ENCODE data around the gene ANO3. TPM values are rescaled to one million over a fixed set of nuclear protein-coding genes. Genes with fewer than 3 reads are reported as not detected.

Gene ANO3
- total and polyA plus RNA-seq, 2 donors (not counting 1 experiment from before 2014, with no cell fraction given) = not detected

- POLR2A ChIA-PET = no interaction called here
- Histone ChIP-seq H3K36me3 (replicated peaks in 1 of 2; ENCODE audit: control extremely low read depth in 1 of 2, control insufficient read depth in 1 of 2, extremely low read depth in 1 of 2, insufficient read depth in 2 of 2, low read length in 1 of 2) (no peaks in the 10 kb centered on the region), H3K4me1 (ENCODE audit: control insufficient read depth in 2 of 2, insufficient read depth in 2 of 2, low read length in 2 of 2) (no peaks in the 10 kb centered on the region), H3K4me3 (ENCODE audit: control extremely low read depth in 1 of 5, extremely low read depth in 1 of 5, insufficient read depth in 1 of 5, low read depth in 2 of 5, low read length in 4 of 5) (no peak overlapping the region), H3K27ac (ENCODE audit: low read length in 2 of 2) (no peak overlapping the region), H3K9ac (ENCODE audit: low read length) (no peak overlapping the region), H3K9me3 (ENCODE audit: control extremely low read depth in 1 of 3, control insufficient read depth in 2 of 3, insufficient read depth in 1 of 3, low read length in 2 of 3) (no peaks in the 10 kb centered on the region), H4K20me1 (ENCODE audit: control insufficient read depth, insufficient read depth, low read length, poor library complexity, severe bottlenecking) (no peaks in the 10 kb centered on the region), H2AFZ (ENCODE audit: insufficient read depth, low read depth, low read length, poor library complexity, severe bottlenecking) (no peak overlapping the region), H3K27me3 (replicated peaks in 1 of 4; ENCODE audit: control extremely low read depth in 1 of 4, control insufficient read depth in 3 of 4, insufficient read depth in 4 of 4, low read length in 3 of 4) (no peaks in the 10 kb centered on the region), H3K79me2 (ENCODE audit: control insufficient read depth, insufficient read depth, low read length) (no peaks in the 10 kb centered on the region), H3K4me2 (replicated peaks; ENCODE audit: low read depth, low read length, poor library complexity, severe bottlenecking) (no peak overlapping the region)
- CTCF ChIA-PET = no interaction called here
- TF ChIP-seq CTCF (IDR thresholded peaks at IDR 0.05) = no peak
- no peak for TF ChIP-seq EZH2 (IDR thresholded peaks at IDR 0.05; ENCODE audit: borderline replicate concordance, insufficient read depth, low read depth, low read length, poor library complexity, severe bottlenecking)
- intact Hi-C loops (cut with micrococcal nuclease) = no loop called here
- WGBS (ENCODE audit: insufficient coverage) = no CpG with 5 or more reads among the region's 1 CpG
- H3K9me3 Mint-ChIP-seq (ENCODE audit: insufficient read depth) = no peaks in the 10 kb centered on the region
- H3K27me3 Mint-ChIP-seq = no peaks in the 10 kb centered on the region
- no peak overlapping the region for H3K27ac Mint-ChIP-seq
- H3K4me1 Mint-ChIP-seq = no peaks in the 10 kb centered on the region
- DNase-seq (no peak), ATAC-seq (ENCODE audit: low read depth) (no peak)
- no peak overlapping the region for H3K4me3 Mint-ChIP-seq
Measured at GRCh38 chr11:26550022-26550421, 218.1 kb downstream of the ANO3 start.

- TF ChIP-seq CTCF (IDR thresholded peaks at IDR 0.05) = no peak
- TF ChIP-seq EZH2 (IDR thresholded peaks at IDR 0.05; ENCODE audit: borderline replicate concordance, insufficient read depth, low read depth, low read length, poor library complexity, severe bottlenecking) = no peak
- Histone ChIP-seq H3K79me2 (ENCODE audit: control insufficient read depth, insufficient read depth, low read length) (no peaks in the 10 kb centered on the region), H2AFZ (ENCODE audit: insufficient read depth, low read depth, low read length, poor library complexity, severe bottlenecking) (no peak overlapping the region), H3K4me1 (ENCODE audit: control insufficient read depth in 2 of 2, insufficient read depth in 2 of 2, low read length in 2 of 2) (no peaks in the 10 kb centered on the region), H3K36me3 (replicated peaks in 1 of 2; ENCODE audit: control extremely low read depth in 1 of 2, control insufficient read depth in 1 of 2, extremely low read depth in 1 of 2, insufficient read depth in 2 of 2, low read length in 1 of 2) (no peaks in the 10 kb centered on the region), H3K4me2 (replicated peaks; ENCODE audit: low read depth, low read length, poor library complexity, severe bottlenecking) (no peak overlapping the region), H3K27me3 (replicated peaks in 1 of 4; ENCODE audit: control extremely low read depth in 1 of 4, control insufficient read depth in 3 of 4, insufficient read depth in 4 of 4, low read length in 3 of 4) (no peaks in the 10 kb centered on the region), H3K27ac (ENCODE audit: low read length in 2 of 2) (no peak overlapping the region), H4K20me1 (ENCODE audit: control insufficient read depth, insufficient read depth, low read length, poor library complexity, severe bottlenecking) (no peaks in the 10 kb centered on the region), H3K9ac (ENCODE audit: low read length) (no peak overlapping the region), H3K4me3 (ENCODE audit: control extremely low read depth in 1 of 5, extremely low read depth in 1 of 5, insufficient read depth in 1 of 5, low read depth in 2 of 5, low read length in 4 of 5) (no peak overlapping the region), H3K9me3 (ENCODE audit: control extremely low read depth in 1 of 3, control insufficient read depth in 2 of 3, insufficient read depth in 1 of 3, low read length in 2 of 3) (no peaks in the 10 kb centered on the region)
- H3K9me3 Mint-ChIP-seq (ENCODE audit: insufficient read depth) = no peaks in the 10 kb centered on the region
- POLR2A ChIA-PET = no interaction called here
- ATAC-seq (ENCODE audit: low read depth) = no peak
- no peak overlapping the region for H3K27ac Mint-ChIP-seq
- WGBS (ENCODE audit: insufficient coverage) = no CpG with 5 or more reads among the region's 1 CpG
- no peaks in the 10 kb centered on the region for H3K4me1 Mint-ChIP-seq
- no peaks in the 10 kb centered on the region for H3K27me3 Mint-ChIP-seq
- no peak for DNase-seq
- intact Hi-C loops (cut with micrococcal nuclease) = no loop called here
- CTCF ChIA-PET = no interaction called here
- no peak overlapping the region for H3K4me3 Mint-ChIP-seq
Measured at GRCh38 chr11:26551186-26551801, 219.4 kb downstream of the ANO3 start.
